ELF-1 (cell line): ENCODE results near the gene PPP1CA.

Experiments
- DNase-seq: peaks from one replicate; pipeline ENCODE4 v3.0.0-alpha.2; 2016; ENCODE audit warnings: low read depth, low spot score

The PPP1CA gene

DNA sequence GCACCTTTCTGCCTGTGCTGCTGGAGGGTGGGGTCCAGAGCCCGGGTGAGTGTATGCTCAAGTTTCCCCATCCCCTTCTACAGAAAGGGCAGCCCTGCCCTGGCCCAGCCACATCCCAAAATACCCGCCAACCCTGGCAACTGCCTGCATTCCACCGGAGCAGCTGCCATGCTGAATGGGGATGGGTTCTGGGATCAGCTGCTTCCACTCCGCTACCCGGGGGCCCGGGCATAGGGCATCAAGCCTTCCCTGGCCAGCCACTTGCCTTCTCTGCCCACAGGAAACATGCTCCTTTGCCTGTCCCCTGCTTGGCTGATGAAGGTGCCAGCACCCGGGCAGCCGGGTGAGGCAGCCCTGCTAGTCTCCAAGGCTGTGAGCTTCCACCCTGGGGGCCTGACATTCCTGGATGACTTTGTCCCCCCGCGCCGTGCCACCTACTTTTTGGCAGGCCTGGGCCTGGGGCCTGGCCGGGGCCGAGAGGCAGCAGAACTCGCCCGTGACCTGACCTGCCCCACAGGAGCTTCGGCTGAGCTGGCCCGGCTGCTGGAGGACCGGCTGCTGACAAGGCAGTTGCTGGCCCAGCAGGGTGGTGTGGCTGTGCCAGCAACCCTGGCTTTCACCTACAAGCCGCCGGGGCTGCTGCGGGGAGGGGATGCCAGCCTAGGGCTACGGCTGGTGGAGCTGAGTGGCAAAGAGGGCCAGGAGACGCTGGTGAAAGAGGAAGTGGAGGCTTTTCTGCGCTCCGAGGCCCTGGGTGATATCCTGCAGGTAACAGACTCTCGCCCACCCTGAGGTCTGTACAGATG lies 17.0 kb upstream of the PPP1CA start:
- DNase-seq, result no peak

DNA sequence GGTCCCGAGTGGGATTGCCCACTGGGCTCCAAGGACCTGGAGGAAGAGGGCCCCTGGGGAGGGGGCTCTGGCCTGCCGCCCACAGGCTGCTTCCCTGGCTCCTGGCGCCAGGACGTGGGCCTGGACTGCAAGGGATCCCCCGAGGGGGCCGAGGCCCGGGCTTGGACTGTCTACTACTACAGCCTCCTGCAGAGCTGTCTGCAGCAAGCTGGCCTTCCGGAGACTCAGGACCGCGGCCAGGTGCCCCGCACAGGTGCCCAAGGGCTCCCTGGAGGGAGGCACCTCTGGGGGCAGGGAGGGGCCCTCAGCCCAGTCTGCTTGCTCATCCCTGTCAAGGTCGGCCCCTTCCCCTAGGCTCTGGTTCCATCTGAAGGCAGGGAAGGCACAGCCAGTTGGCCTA lies 15.8 kb upstream of the PPP1CA start:
- no peak for DNase-seq

DNA sequence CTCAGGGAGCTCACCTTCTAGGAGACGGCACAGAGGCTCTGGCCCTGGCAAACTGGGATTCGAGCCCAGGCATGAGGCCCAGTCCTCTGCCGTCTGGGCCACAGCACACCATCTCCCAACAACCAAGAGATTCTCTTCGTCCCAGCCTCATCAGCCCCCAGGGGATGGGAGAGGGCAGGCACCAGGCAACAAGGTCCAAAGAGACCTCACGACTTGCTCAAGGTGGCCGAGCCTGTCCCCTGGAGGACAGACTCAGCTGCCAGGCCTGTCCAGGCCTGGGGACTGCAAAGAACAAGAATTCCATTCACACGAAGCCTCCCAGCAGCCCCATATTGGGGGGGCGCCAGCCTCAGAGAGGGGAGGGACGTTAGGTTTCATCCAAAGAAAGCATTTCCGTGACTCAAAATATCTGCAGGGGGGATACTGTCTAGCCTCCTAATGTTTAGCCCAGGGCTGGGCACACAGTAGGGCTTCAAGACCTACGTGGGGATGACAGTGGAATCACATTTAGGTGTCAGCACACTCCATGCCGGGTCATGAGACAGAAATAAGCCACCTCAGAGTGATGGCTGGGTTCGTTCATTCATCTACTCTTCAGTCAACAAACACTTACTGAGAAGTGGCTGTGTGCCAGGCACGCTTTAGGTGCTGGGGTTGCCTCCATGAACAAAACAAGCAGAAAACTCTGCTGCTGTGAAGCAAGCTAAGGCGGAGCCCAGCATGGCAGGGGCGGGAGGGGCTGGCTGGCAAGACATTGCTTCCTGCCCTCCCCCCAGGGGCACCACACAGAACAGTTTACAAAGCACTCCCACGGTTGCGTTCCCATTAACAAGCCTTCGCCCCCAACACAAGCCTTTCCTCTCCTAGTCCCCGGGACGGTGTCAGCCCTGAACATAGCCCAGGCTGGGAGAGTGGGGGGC lies 15.0 kb upstream of the PPP1CA start:
- DNase-seq, result no peak

DNA sequence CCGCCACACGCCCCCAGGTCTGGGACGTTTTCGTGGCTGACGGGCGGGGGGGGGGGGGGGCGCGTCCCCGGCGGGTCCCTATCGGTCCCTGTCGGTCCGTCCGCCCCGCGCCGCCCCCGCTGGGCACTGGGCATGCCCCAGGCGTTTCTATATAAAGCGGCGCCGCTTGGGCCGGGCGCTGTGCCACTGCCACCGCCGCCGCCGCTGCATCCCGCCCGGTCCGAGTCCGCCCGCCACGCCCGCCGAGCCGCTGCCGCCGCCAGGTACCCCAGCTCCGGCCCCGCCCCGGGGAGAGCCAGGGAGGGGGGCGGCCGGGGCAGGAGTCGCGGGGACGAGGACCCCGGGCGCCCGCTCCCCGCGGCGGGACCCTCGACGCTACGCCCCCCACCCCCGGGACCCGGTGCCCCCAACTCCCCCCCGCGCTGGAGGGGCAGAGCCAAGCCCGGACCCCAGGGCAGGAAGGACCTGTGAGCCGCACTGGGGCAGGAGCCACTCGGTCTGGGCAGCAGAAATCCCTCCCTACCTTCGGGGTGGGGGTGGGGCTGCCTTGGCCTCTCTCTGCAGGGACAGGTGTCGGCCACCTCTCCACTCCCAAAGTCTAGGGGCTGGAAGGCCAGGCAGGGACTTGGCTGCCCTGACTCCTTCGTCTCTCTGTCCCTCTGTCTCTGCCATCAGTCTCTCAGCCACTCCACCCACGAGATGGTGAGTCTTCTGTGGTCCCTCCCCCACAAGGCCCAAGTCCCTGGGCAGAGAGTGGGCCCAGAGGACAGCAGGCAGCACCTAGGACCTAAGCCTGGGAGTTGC lies 14.0 kb upstream of the PPP1CA start, which contains the start of gene CARNS1:
Gene CARNS1, plus strand, starts transcription at position 178 of the 804 bp plus-strand sequence. Its CDS starts 522 bp downstream, at position 700.
- DNase-seq, result no peak

DNA sequence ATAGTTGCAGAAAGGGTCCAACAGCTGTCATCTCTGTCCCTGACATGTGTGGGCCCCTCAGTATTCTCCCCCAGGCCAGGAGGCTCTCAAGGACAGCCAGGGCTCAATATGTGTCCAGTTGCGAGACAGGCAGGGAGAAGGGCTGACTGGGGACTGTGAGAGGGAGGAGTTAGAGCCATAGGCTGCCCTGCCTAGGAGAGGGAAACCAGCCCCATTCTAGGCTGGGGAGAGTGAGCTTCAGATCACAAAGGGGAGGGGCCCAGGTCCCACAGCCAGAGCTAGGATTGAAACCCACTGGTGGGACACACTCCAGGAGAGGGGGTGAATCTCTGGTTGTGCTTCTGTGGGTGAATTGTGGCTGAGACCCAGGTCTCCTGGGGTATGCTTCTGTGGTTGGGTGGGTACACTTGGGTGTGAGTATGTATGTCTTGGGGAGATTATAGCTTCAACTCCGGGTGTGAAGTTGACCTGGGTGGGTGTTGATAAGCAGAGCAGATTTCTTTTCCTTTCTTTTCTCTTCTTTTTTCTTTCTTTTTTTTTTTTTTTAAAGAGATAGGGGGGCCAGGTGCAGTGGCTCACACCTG lies 11.7 kb upstream of the PPP1CA start:
- no peak for DNase-seq

DNA sequence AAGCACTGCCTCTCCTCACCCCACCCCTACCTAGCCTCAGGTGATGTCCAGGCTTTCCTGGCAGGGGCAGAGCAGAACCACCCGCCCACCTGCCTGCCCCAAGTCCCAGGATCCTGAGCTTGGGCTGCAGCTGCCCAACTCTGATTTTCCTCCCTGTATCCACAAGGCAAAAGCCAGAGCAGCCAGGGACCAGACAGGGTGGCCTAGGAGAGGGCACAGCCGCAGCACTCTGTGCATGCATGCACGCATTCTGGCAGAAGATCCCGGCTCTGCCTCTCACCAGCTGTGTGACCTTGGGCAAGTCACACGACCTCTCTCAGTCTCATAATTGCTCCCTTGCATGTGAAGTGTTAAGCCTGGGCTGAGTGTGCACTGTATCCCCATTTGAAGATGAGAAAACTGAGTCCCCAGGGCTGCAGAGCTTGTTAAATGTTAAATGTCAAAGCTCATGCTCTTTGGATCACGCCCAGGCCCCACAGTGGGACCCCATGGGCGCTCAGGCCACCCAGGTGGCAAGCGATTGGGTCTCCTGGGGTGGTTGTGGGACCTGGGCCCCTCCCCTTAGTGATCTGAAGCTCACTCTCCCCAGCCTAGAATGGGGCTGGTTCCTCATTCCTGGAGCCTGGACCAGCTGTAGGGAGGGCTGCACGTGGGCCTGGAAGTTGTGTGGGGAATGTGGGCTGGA lies 11.0 kb upstream of the PPP1CA start:
- DNase-seq, result no peak

DNA sequence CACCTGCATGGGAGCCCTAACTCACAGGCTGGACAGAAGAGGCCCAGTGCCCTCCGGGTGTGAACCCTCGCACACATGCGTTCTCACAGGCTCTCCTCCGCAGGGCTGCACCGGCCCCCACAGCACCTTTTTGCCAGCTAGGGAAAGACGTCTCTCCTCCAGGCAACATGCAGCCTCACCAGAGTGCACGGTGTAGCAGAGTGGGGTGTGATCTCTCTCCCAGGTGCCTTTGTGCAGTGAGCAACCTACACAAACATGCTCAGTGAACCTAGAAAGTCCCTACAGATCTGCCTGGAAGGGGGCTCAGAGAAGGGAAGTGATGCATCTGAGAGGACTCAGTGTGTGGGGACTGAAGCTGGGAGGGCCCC lies 10.1 kb upstream of the PPP1CA start:
- no peak for DNase-seq

DNA sequence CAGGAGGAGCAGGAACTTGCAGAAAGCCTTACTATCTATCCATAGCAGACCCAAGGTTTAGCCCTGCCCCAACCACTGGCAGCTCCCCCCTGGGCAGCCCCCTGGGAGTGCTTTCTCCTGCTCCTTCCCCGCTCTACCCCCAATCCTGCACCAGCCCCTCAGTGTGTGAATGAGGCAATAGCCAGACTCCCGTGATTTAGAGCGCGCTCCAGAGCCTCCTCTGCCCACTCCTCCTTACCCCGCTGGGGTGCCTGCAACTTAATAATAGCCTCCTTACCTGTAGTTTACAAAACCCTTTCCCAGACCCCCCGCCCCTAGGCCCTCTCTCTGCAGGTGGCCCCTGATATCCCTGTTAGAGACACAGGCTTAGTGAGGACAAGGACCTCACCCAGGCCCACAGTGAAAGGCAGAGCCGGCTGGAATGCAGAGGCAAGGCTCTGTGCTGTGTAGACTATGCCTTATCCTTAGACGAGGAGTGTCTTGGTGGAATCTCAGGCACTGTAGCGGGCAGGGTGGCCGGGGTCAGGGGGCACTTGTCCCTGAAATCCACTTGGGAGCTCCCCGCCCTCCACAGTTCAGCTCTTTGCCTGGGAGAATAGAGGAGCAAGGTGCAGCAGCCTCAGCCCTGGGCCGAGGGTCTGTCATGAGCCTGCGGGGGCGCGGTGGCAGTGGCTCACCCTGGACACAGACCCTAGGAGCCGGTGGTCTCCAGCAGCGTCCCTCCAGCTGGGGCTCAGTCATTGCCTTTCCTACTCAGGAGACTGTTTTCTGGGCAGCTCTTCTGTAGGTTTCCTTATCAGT lies 9.5 kb upstream of the PPP1CA start:
- no peak for DNase-seq

DNA sequence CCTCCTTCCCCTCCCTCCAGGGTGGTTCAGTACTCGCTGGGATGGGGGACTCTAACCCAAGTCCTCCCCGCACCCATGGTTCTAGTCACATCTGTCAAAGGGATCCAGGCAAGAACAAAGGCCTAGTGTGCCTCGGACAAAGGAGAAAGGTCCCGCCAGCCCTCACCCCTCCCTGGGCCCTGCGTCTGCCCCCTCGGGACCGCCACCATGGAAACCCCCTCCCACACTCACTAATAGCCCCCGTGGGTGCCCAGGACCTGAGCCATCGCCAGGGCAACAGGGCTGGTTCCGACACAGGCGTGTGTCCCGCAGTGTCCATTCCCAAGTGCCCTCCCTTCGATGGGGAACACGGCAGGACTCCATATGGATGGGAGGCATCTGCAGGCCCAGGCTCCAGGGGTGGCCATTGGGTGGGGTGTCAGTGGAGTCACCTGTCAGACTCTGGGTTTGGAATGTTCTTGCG lies 8.7 kb upstream of the PPP1CA start:
- DNase-seq, result no peak

DNA sequence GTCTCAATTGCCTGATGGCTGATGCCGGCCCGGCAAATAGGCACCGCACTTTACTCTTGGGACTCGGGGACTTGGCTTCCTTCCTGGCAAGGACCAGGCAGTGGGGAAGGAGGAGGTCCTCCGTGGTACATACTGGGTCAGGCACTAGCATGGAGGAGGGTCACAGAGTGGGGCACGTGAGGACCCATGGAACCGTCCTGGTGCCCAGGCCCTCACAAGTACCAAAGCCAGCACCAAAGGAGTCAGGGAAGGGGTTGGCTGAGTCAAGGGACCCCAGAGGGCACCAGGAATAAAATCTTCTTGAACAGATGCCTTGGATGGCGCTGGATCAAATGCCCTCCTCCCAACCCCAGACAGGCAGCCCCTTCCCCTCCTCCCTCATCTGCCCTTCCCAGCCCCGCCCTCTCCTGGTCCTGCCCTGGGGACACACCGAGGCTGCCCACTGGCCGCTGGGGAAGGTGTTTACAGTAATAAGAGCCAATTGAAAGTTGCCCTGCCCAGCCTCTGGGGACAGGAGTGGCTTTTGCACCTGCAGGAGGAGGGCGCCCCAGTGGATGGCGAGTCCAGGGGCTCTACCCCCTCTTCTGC lies 8.2 kb upstream of the PPP1CA start:
- DNase-seq, result peak; percentile 77

DNA sequence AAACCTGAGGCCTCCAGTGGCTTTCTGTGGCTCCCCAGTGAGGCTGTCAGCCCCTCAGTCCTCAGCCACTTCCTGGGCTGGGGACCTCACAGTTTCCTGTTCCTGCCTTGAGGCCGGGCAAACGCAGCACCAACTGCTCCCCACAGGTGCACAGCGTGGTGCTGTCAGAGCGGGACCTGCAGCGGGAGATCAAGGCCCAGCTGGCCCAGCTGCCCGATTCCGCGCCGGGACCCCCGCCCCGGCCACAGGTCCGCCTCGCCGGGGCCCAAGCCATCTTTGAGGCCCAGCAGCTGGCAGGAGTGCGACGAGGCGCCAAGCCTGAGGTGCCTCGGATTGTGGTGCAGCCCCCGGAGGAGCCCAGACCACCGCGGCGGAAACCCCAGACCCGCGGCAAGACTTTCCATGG lies 7.6 kb upstream of the PPP1CA start:
- DNase-seq, result no peak

DNA sequence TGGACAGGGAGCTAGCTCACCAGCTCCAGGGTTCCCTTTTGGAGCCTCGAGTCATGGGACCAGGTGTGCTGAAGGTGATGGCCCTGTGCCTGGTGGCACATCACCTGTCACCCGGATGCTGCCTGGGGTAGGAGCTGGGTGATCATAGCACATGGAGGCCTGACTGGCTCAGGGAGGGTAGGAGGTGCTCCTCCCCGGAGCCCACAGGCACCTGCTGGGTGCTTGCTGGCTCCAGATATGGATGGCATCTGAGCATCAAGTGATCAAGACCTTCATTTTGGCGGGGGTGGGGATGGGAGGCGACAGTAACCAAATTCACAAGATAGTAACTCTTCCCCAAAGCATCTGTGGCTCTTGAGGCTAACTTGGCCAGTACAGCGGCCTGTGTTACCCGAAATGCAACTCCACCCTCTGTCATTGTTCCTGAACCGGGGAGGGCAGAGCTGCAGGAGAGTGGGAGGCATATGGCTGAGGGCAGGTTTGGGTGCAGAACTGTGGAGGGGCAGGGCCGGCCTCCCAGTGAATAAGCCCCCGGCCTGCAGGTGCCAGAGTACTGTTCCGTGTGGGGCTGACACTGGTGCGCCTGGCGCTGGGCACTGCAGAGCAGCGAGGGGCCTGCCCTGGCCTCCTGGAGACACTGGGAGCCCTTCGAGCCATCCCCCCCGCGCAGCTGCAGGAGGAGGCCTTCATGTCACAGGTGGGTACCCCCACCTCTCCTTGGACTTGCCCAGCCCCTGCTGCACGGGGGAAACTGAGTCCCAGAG lies 7.0 kb upstream of the PPP1CA start:
- DNase-seq, result no peak

DNA sequence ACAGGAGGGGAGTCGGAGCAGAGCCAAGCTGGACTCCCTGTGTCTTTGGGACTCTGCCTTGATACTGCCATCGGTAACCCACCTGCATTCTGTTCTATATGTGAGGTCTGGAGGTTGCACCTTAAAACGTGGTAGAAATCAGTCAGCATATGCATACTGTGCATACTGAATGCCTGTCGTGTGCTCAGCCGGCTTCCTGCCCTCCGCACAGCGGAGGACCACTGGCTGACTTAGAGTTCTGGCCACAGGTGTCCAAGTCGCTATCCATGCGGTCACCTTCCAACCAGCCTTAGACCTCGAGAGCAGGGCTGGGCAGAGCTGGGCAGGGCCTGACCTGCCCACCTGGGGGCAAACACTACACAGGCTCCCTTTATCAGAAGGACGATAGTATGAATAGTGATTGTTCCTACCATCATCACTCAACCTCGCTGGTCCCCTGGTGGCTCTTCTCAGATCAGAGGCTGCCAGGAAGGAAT lies 6.1 kb upstream of the PPP1CA start:
- DNase-seq, result no peak

DNA sequence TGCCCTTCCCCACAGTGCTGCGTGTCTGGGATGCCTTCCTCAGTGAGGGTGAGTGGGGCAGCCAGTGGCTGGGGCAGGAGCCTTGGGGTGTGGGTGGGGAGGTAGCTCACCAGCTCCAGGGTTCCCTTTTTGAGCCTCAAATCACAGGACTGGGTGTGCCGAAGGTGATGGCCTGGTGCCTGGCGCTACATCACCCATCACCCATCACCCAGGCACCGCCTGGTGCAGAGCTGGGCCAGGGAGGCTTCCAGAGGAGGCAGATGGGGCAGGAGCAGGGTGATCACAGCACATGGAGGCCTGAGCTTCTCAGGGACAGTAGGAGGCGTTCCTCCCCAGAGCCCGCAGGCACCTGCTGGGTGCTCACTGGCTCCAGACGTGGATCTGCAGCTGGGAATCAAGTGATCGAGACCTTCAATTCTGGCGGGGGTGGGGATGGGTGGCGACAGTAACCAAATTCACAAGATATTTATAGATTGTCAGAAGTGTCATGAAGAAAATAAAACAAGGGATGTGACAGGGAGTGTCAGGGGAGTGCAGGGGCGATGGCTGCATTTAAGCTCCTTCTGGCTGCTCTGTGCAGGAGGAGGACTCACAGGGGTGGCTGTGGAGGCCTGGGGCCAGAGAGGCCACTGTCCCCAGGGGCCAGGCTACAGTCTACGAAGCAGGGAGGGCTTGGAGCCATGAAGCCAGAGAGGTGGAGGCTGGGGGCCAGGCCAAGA lies 5.5 kb upstream of the PPP1CA start:
- DNase-seq, result no peak

DNA sequence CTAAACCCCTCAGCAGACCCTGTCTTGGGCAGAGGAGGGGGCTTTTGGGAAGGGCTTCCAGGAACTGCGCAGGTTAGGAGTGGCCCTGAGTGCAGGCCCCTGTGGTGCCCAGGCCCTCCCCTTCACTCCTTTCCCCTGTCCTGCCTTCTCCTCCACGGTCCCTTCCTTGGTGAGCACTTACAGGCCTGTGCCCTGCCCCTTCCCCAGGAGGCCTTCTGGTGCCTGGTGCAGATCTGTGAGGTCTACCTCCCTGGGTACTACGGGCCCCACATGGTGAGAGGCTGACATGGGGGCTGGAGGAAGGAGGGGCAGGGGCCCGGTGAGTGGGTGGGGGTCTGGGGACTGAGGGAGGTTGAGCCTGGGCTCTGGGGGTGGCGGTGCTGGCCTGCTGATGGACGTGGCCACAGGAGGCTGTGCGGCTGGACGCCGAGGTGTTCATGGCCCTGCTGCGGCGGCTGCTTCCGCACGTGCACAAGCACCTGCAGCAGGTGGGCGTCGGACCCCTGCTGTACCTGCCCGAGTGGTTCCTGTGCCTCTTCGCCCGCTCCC lies 4.8 kb upstream of the PPP1CA start:
- DNase-seq, result no peak

DNA sequence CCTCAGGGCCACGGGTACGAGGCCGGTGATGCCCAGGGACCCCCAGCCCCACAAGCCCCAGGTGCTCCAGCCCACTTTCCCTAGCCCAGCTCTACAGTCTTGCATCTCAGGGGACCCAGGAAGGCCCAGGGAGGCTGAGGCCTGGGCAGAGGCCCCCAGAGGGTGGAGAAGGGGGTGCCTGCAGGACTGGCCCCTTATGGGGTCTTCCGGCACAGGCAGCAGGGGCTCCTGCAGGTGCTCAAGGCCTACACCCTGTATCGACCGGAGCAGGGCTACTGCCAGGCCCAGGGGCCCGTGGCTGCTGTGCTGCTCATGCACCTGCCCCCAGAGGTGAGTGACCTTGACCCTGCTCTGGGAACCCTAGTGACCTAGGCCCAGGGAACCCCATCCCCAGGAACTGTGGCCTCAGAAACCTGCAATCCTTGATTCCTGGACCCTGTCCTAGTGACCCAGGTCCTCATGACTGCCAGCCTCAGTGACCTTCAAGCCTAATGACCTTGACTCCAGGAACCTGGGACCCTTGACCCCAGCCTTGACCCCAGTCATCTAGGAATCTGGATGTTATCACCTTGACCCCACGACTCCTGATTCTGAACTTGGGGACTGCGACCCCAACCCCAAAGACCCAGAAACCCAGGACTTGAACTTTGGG lies 4.2 kb upstream of the PPP1CA start:
- DNase-seq, result no peak

DNA sequence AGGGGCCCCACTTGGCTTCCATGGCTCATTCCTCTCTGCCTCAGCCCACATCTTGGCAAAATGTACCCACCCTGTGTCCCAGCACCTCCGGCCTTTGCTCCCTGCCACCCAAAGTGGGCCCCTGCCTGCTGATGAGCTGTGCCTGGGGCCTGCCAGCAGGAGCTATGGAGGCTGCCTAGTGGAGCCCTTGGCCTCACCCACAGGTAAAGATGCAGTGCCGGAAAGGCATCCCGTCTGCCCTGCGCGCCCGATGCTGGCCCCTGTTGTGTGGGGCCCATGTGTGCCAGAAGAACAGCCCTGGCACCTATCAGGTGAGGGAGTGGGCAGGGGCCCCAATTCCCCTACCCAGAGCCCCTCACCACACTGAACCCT lies 3.5 kb upstream of the PPP1CA start:
- no peak for DNase-seq
